Liver (tissue), 3 donors: Measurements from ENCODE around the gene ZNF467.

ENCODE experiments used
- GABPA ChIP-seq, 2 donors: IDR thresholded peaks in 1 of 2; conservative IDR thresholded peaks in 1 of 2; 2 replicates each; pipeline ENCODE4 v1.6.1; 2016; ENCODE audit warnings: antibody characterized with exemption in 2 of 2, mild to moderate bottlenecking in 1 of 2, moderate library complexity in 1 of 2
- MAX ChIP-seq: IDR thresholded peaks from 2 replicates; pipeline ENCODE4 v1.6.1; 2016; ENCODE audit warnings: antibody characterized with exemption
- RAD21 ChIP-seq, 2 donors: IDR thresholded peaks; 2 replicates each; pipeline ENCODE4 v1.6.1; 2016; ENCODE audit warnings: antibody characterized with exemption in 2 of 2, mild to moderate bottlenecking in 2 of 2
- RXRA ChIP-seq, 2 donors: IDR thresholded peaks; 2 replicates each; pipeline ENCODE4 v1.6.1; 2017 to 2018; ENCODE audit warnings: antibody characterized with exemption in 2 of 2, mild to moderate bottlenecking in 1 of 2
- SP1 ChIP-seq: IDR thresholded peaks from 2 replicates; pipeline ENCODE4 v1.6.1; 2018; ENCODE audit warnings: antibody characterized with exemption, mild to moderate bottlenecking
- TAF1 ChIP-seq: conservative IDR thresholded peaks from 2 replicates; pipeline ENCODE4 v1.6.1; 2016; ENCODE audit warnings: antibody characterized with exemption, mild to moderate bottlenecking
- TF ChIP-seq, protein P1 (sequence below): IDR thresholded peaks from 2 replicates; pipeline ENCODE4 v1.6.1; 2016; ENCODE audit warnings: antibody characterized with exemption, mild to moderate bottlenecking
- TF ChIP-seq, protein P2 (sequence below): fragments of 150-350 bp; IDR thresholded peaks from 2 replicates; pipeline ENCODE4 v1.5.1; 2017; ENCODE audit warnings: improper control_type of control experiment, low read depth, low read length; ENCODE audit not compliant: missing input control
- donor health status: healthy.
- donor health status: healthy.

- TF ChIP-seq RAD21 (IDR thresholded peaks at IDR 0.05) (no peak), SP1 (no peak), TAF1 (no peak), RXRA (IDR thresholded peaks at IDR 0.05) (no peak), MAX (no peak), GABPA (IDR thresholded peaks at IDR 0.05 in 1 of 2, conservative IDR thresholded peaks at IDR 0.05 in 1 of 2) (no peak)
- TF ChIP-seq, protein P1, sequence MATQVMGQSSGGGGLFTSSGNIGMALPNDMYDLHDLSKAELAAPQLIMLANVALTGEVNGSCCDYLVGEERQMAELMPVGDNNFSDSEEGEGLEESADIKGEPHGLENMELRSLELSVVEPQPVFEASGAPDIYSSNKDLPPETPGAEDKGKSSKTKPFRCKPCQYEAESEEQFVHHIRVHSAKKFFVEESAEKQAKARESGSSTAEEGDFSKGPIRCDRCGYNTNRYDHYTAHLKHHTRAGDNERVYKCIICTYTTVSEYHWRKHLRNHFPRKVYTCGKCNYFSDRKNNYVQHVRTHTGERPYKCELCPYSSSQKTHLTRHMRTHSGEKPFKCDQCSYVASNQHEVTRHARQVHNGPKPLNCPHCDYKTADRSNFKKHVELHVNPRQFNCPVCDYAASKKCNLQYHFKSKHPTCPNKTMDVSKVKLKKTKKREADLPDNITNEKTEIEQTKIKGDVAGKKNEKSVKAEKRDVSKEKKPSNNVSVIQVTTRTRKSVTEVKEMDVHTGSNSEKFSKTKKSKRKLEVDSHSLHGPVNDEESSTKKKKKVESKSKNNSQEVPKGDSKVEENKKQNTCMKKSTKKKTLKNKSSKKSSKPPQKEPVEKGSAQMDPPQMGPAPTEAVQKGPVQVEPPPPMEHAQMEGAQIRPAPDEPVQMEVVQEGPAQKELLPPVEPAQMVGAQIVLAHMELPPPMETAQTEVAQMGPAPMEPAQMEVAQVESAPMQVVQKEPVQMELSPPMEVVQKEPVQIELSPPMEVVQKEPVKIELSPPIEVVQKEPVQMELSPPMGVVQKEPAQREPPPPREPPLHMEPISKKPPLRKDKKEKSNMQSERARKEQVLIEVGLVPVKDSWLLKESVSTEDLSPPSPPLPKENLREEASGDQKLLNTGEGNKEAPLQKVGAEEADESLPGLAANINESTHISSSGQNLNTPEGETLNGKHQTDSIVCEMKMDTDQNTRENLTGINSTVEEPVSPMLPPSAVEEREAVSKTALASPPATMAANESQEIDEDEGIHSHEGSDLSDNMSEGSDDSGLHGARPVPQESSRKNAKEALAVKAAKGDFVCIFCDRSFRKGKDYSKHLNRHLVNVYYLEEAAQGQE = no peak
- TF ChIP-seq, protein P2, sequence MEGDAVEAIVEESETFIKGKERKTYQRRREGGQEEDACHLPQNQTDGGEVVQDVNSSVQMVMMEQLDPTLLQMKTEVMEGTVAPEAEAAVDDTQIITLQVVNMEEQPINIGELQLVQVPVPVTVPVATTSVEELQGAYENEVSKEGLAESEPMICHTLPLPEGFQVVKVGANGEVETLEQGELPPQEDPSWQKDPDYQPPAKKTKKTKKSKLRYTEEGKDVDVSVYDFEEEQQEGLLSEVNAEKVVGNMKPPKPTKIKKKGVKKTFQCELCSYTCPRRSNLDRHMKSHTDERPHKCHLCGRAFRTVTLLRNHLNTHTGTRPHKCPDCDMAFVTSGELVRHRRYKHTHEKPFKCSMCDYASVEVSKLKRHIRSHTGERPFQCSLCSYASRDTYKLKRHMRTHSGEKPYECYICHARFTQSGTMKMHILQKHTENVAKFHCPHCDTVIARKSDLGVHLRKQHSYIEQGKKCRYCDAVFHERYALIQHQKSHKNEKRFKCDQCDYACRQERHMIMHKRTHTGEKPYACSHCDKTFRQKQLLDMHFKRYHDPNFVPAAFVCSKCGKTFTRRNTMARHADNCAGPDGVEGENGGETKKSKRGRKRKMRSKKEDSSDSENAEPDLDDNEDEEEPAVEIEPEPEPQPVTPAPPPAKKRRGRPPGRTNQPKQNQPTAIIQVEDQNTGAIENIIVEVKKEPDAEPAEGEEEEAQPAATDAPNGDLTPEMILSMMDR = no peak
These were observed 6.3 kb downstream of the ZNF467 start for GRCh38 chr7:149767068-149767467.
